ENCODE measurements around the gene MTCL1.

Gene MTCL1

GRCh38 chr18:8828798-8829197 is 123.4 kb downstream of the MTCL1 start:
- H3K4ac ChIP-seq (ENCODE audit: low read length), result no peak overlapping the region
- no peak overlapping the region for H4K91ac ChIP-seq (ENCODE audit: low read depth, low read length, poor library complexity)
- no peaks in the 10 kb centered on the region for H3K79me1 ChIP-seq (ENCODE audit: low read depth, low read length)
- no peak overlapping the region for H4K8ac ChIP-seq (ENCODE audit: low read depth, low read length)
- H2AK5ac ChIP-seq (ENCODE audit: low read depth, low read length), result no peak overlapping the region
- no peak overlapping the region for H2AFZ ChIP-seq (ENCODE audit: low read length)
- no peak overlapping the region for H2BK120ac ChIP-seq (ENCODE audit: low read depth, low read length)
- no peak overlapping the region for H3K9ac ChIP-seq (ENCODE audit: low read depth, low read length, poor library complexity)
- DNase-seq (ENCODE audit: low spot score), result no peak
- peaks cover 2 to 33% of the 10 kb centered on the region in 2 donors for H3K36me3 ChIP-seq (replicated peaks in 1 of 2; ENCODE audit: control insufficient read depth in 2 of 2, insufficient read depth in 2 of 2, low read length in 2 of 2)
- no peak overlapping the region for H3K18ac ChIP-seq (ENCODE audit: low read length)
- peaks cover 0 to 6% of the 10 kb centered on the region in 2 donors for H3K4me1 ChIP-seq (ENCODE audit: control insufficient read depth in 2 of 2, insufficient read depth in 1 of 2, low read depth in 1 of 2, low read length in 2 of 2)
- WGBS, 2 donors (ENCODE audit: extremely low coverage in 2 of 2, insufficient read length in 2 of 2, insufficient replicate concordance in 1 of 2), result no CpG with 5 or more reads among the region's 10 CpGs
- no peaks in the 10 kb centered on the region for H3K27me3 ChIP-seq (ENCODE audit: control insufficient read depth in 3 of 3, insufficient read depth in 3 of 3, low read depth in 1 of 3, low read length in 3 of 3)
- H3K27ac ChIP-seq (replicated peaks; ENCODE audit: low read length), result no peak overlapping the region
- H3K4me2 ChIP-seq (ENCODE audit: insufficient read depth, low read length, poor library complexity, severe bottlenecking), result no peak overlapping the region
- no peak overlapping the region for H2BK5ac ChIP-seq (ENCODE audit: low read length)
- H3K14ac ChIP-seq (ENCODE audit: low read length), result no peak overlapping the region
- H3K9me3 ChIP-seq (replicated peaks in 1 of 2; ENCODE audit: control insufficient read depth in 2 of 2, insufficient read depth in 1 of 2, low read depth in 1 of 2, low read length in 2 of 2), result peaks cover 0 to 15% of the 10 kb centered on the region in 2 donors
- H3K23ac ChIP-seq (ENCODE audit: low read depth, low read length, poor library complexity), result no peak overlapping the region
- H3K4me3 ChIP-seq (ENCODE audit: low read length in 2 of 2), result no peak overlapping the region
- no peak overlapping the region for H2BK15ac ChIP-seq (ENCODE audit: low read length)
- no peak overlapping the region for H2BK12ac ChIP-seq (ENCODE audit: low read length)

DNA sequence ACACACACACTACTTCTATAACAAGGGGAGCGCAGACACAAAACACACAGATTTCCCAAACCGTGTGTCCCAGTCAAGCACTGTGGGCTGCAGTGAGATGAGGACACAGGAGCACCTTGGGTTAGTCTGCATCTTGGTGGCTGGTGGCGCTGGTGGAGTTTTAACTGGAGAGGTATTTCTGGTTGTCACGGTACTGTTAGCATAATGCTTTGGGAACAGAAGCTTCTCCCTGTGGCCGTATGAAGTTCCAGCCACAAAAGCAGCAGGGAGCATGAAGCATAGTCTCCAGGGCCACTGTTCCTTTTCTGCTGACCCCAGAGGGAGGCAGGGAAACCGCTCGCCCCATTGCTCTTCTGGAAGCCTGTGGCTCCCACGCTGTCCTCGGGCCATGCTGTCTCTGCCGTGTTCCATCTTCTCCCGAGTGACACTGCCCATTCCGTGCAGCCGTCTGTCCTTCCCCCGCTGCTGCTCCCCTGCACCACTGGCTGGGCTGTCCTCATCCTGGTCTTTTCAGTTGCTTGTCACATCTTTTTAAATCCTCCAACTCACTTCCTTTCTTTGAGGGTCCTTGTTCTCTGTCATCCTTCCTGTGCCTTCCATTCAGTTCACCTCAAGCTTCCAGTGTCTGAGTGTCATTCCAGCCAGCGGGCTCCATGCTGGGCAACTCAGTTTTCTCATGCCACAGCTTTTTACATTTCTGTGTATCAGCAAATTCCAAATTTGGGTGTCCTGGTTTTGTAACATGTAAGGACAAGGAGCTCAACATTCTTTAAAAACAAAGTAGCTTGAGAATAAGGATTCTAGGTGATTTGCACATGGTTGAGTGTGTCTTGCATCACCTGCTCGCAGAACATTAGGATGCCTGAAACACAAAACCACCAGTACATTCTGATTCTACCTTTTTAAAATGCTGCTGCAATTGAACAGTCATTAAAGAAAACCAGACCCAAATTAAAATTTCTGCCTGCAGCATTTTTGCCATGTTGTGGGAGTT is 125.0 kb downstream of the MTCL1 start:
- H3K4me1 ChIP-seq (ENCODE audit: control insufficient read depth in 2 of 2, insufficient read depth in 1 of 2, low read depth in 1 of 2, low read length in 2 of 2), result peaks cover 0 to 6% of the 10 kb centered on the region in 2 donors
- H2BK120ac ChIP-seq (ENCODE audit: low read depth, low read length), result no peak overlapping the region
- peaks cover 0 to 15% of the 10 kb centered on the region in 2 donors for H3K9me3 ChIP-seq (replicated peaks in 1 of 2; ENCODE audit: control insufficient read depth in 2 of 2, insufficient read depth in 1 of 2, low read depth in 1 of 2, low read length in 2 of 2)
- H2AK5ac ChIP-seq (ENCODE audit: low read depth, low read length), result peak overlapping the region; percentile 12
- H3K4ac ChIP-seq (ENCODE audit: low read length), result no peak overlapping the region
- no peak overlapping the region for H2BK5ac ChIP-seq (ENCODE audit: low read length)
- H3K14ac ChIP-seq (ENCODE audit: low read length), result no peak overlapping the region
- H2AFZ ChIP-seq (ENCODE audit: low read length), result no peak overlapping the region
- no peak overlapping the region for H3K4me3 ChIP-seq (ENCODE audit: low read length in 2 of 2)
- H4K8ac ChIP-seq (ENCODE audit: low read depth, low read length), result no peak overlapping the region
- no peak overlapping the region for H3K23ac ChIP-seq (ENCODE audit: low read depth, low read length, poor library complexity)
- no CpG with 5 or more reads among the region's 16 CpGs for WGBS, 2 donors (ENCODE audit: extremely low coverage in 2 of 2, insufficient read length in 2 of 2, insufficient replicate concordance in 1 of 2)
- no peak overlapping the region for H2BK12ac ChIP-seq (ENCODE audit: low read length)
- H3K9ac ChIP-seq (ENCODE audit: low read depth, low read length, poor library complexity), result no peak overlapping the region
- H3K27me3 ChIP-seq (ENCODE audit: control insufficient read depth in 3 of 3, insufficient read depth in 3 of 3, low read depth in 1 of 3, low read length in 3 of 3), result no peaks in the 10 kb centered on the region
- no peak overlapping the region for H3K4me2 ChIP-seq (ENCODE audit: insufficient read depth, low read length, poor library complexity, severe bottlenecking)
- H4K91ac ChIP-seq (ENCODE audit: low read depth, low read length, poor library complexity), result no peak overlapping the region
- H3K27ac ChIP-seq (replicated peaks; ENCODE audit: low read length), result no peak overlapping the region
- H3K36me3 ChIP-seq (replicated peaks in 1 of 2; ENCODE audit: control insufficient read depth in 2 of 2, insufficient read depth in 2 of 2, low read length in 2 of 2), result peaks cover 0 to 20% of the 10 kb centered on the region in 2 donors
- no peak for DNase-seq (ENCODE audit: low spot score)
- no peak overlapping the region for H2BK15ac ChIP-seq (ENCODE audit: low read length)
- H3K18ac ChIP-seq (ENCODE audit: low read length), result no peak overlapping the region
- H3K79me1 ChIP-seq (ENCODE audit: low read depth, low read length), result no peaks in the 10 kb centered on the region

GRCh38 chr18:8831112-8831511 is 125.8 kb downstream of the MTCL1 start:
- Histone ChIP-seq H3K27me3 (ENCODE audit: control insufficient read depth in 3 of 3, insufficient read depth in 3 of 3, low read depth in 1 of 3, low read length in 3 of 3) (no peaks in the 10 kb centered on the region), H2BK15ac (ENCODE audit: low read length) (no peak overlapping the region), H3K4ac (ENCODE audit: low read length) (no peak overlapping the region), H3K23ac (ENCODE audit: low read depth, low read length, poor library complexity) (no peak overlapping the region), H2BK12ac (ENCODE audit: low read length) (no peak overlapping the region), H4K91ac (ENCODE audit: low read depth, low read length, poor library complexity) (no peak overlapping the region), H2AK5ac (ENCODE audit: low read depth, low read length) (no peak overlapping the region), H3K14ac (ENCODE audit: low read length) (no peak overlapping the region), H2AFZ (ENCODE audit: low read length) (no peak overlapping the region), H4K8ac (ENCODE audit: low read depth, low read length) (no peak overlapping the region), H3K36me3 (replicated peaks in 1 of 2; ENCODE audit: control insufficient read depth in 2 of 2, insufficient read depth in 2 of 2, low read length in 2 of 2) (peaks cover 0 to 12% of the 10 kb centered on the region in 2 donors), H3K27ac (replicated peaks; ENCODE audit: low read length) (no peak overlapping the region), H2BK120ac (ENCODE audit: low read depth, low read length) (no peak overlapping the region), H3K4me3 (ENCODE audit: low read length in 2 of 2) (no peak overlapping the region), H3K4me1 (ENCODE audit: control insufficient read depth in 2 of 2, insufficient read depth in 1 of 2, low read depth in 1 of 2, low read length in 2 of 2) (peaks cover 0 to 6% of the 10 kb centered on the region in 2 donors), H3K9me3 (replicated peaks in 1 of 2; ENCODE audit: control insufficient read depth in 2 of 2, insufficient read depth in 1 of 2, low read depth in 1 of 2, low read length in 2 of 2) (peaks cover 2 to 15% of the 10 kb centered on the region in 2 donors), H3K79me1 (ENCODE audit: low read depth, low read length) (no peaks in the 10 kb centered on the region), H3K18ac (ENCODE audit: low read length) (no peak overlapping the region), H3K4me2 (ENCODE audit: insufficient read depth, low read length, poor library complexity, severe bottlenecking) (no peak overlapping the region), H2BK5ac (ENCODE audit: low read length) (no peak overlapping the region), H3K9ac (ENCODE audit: low read depth, low read length, poor library complexity) (no peak overlapping the region)
- no peak for DNase-seq (ENCODE audit: low spot score)
- WGBS, 2 donors (ENCODE audit: extremely low coverage in 2 of 2, insufficient read length in 2 of 2, insufficient replicate concordance in 1 of 2), result no CpG with 5 or more reads among the region's 3 CpGs

DNA sequence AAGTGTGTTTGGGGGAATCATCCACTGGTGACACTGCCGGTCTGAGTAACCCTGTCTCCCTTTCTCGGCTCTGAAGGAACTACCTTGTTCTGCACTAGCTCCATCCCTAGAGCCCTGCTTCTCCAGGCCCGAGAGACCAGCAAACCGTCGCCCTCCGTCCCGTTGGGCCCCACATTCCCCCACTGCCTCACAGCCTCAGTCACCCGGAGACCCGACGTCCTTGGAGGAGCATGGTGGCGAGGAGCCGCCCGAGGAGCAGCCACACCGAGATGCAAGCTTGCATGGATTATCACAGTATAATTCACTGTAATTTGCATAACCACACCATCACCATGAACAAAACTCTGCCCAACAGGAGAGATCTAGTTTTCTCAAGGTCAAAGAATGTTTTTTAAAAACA is 126.2 kb downstream of the MTCL1 start:
- Histone ChIP-seq H2BK15ac (ENCODE audit: low read length) (no peak overlapping the region), H3K79me1 (ENCODE audit: low read depth, low read length) (no peaks in the 10 kb centered on the region), H3K9ac (ENCODE audit: low read depth, low read length, poor library complexity) (no peak overlapping the region), H3K27me3 (ENCODE audit: control insufficient read depth in 3 of 3, insufficient read depth in 3 of 3, low read depth in 1 of 3, low read length in 3 of 3) (no peaks in the 10 kb centered on the region), H3K4me1 (ENCODE audit: control insufficient read depth in 2 of 2, insufficient read depth in 1 of 2, low read depth in 1 of 2, low read length in 2 of 2) (peaks cover 0 to 6% of the 10 kb centered on the region in 2 donors), H3K4ac (ENCODE audit: low read length) (no peak overlapping the region), H3K9me3 (replicated peaks in 1 of 2; ENCODE audit: control insufficient read depth in 2 of 2, insufficient read depth in 1 of 2, low read depth in 1 of 2, low read length in 2 of 2) (peaks cover 2 to 17% of the 10 kb centered on the region in 2 donors), H2AFZ (ENCODE audit: low read length) (no peak overlapping the region), H2BK120ac (ENCODE audit: low read depth, low read length) (no peak overlapping the region), H3K4me3 (ENCODE audit: low read length in 2 of 2) (no peak overlapping the region), H3K18ac (ENCODE audit: low read length) (no peak overlapping the region), H3K4me2 (ENCODE audit: insufficient read depth, low read length, poor library complexity, severe bottlenecking) (no peak overlapping the region), H4K91ac (ENCODE audit: low read depth, low read length, poor library complexity) (no peak overlapping the region), H3K14ac (ENCODE audit: low read length) (no peak overlapping the region), H2BK12ac (ENCODE audit: low read length) (no peak overlapping the region), H3K27ac (replicated peaks; ENCODE audit: low read length) (no peak overlapping the region), H3K23ac (ENCODE audit: low read depth, low read length, poor library complexity) (peak overlapping the region; percentile 66), H3K36me3 (replicated peaks in 1 of 2; ENCODE audit: control insufficient read depth in 2 of 2, insufficient read depth in 2 of 2, low read length in 2 of 2) (peaks cover 0 to 8% of the 10 kb centered on the region in 2 donors), H2AK5ac (ENCODE audit: low read depth, low read length) (no peak overlapping the region), H2BK5ac (ENCODE audit: low read length) (no peak overlapping the region), H4K8ac (ENCODE audit: low read depth, low read length) (no peak overlapping the region)
- DNase-seq (ENCODE audit: low spot score), result no peak
- no CpG with 5 or more reads among the region's 14 CpGs for WGBS, 2 donors (ENCODE audit: extremely low coverage in 2 of 2, insufficient read length in 2 of 2, insufficient replicate concordance in 1 of 2)

All from neuronal stem cell (in vitro differentiated cells).